ENCODE data around the gene UTP11. TPM values are rescaled to one million over a fixed set of nuclear protein-coding genes. Genes with fewer than 3 reads are reported as not detected.

The UTP11 gene
- total RNA-seq, 1 donor from 2014 or later: 16.5 TPM

DNA sequence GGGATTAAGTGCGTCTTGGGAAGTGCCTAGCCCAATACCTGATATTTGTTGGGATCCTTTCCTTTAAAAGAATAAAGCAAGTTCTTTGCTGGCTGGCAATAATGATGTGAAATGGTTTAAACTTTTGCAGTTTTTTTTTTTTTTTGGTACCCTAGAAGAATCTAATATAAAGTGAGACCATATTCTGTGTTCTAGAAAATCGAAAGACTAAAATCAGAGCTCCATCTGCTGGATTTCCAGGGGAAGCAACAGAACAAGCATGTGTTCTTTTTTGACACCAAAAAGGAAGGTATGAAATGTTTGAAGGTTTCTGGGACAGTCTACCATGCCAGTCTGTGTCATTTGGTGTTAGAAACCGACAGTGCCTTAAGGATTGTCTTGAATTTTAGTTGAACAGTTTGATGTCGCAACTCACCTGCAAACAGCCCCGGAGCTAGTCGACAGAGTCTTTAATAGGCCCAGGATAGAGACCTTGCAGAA is 6.4 kb downstream of the UTP11 start:
- peaks cover 5 to 25% of the 10 kb centered on the region in 2 donors for H3K4me1 ChIP-seq
- no peaks in the 10 kb centered on the region for H3K9me3 ChIP-seq
- peaks cover 62 to 79% of the 10 kb centered on the region in 2 donors for H3K36me3 ChIP-seq
- no peak for DNase-seq (ENCODE audit: low spot score in 2 of 2)
- intact Hi-C loops (cut with DNase I): loop anchor here (5.0 to 10.0 kb wide), 4 partner anchors 42 to 1564 kb away; partner anchors contain the start of genes DNALI1, OSCP1, RRAGC and SNIP1
- H3K27ac ChIP-seq: no peak overlapping the region
- TF ChIP-seq, protein P1, sequence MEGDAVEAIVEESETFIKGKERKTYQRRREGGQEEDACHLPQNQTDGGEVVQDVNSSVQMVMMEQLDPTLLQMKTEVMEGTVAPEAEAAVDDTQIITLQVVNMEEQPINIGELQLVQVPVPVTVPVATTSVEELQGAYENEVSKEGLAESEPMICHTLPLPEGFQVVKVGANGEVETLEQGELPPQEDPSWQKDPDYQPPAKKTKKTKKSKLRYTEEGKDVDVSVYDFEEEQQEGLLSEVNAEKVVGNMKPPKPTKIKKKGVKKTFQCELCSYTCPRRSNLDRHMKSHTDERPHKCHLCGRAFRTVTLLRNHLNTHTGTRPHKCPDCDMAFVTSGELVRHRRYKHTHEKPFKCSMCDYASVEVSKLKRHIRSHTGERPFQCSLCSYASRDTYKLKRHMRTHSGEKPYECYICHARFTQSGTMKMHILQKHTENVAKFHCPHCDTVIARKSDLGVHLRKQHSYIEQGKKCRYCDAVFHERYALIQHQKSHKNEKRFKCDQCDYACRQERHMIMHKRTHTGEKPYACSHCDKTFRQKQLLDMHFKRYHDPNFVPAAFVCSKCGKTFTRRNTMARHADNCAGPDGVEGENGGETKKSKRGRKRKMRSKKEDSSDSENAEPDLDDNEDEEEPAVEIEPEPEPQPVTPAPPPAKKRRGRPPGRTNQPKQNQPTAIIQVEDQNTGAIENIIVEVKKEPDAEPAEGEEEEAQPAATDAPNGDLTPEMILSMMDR (IDR thresholded peaks at IDR 0.05): peak in 2 of 3 experiments; percentile 37 to 57
- no peaks in the 10 kb centered on the region for H3K27me3 ChIP-seq
- no peak overlapping the region for H3K4me3 ChIP-seq

DNA sequence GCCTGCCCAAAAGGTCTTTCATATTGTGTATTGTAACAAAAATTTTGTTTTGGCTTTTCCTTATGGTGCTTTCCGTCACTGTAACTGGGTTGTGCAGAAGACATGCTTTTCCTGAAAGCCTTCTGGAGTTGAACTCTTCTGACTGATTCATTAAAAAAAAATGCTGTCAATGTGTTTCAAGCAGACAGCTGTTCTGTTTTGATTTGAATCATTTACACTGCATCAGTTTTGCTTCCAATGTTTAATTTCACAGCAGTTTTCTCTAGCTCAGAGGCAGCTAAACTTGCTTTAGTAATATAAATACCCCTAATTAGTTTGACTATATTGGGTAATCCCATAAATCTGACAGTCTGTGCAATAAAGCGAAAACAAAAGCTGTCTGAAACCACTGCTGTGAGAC is 7.9 kb downstream of the UTP11 start:
- Histone ChIP-seq H3K4me3 (no peak overlapping the region), H3K36me3 (peaks cover 74 to 89% of the 10 kb centered on the region in 2 donors), H3K9me3 (no peaks in the 10 kb centered on the region), H3K4me1 (peaks cover 0 to 11% of the 10 kb centered on the region in 2 donors), H3K27me3 (no peaks in the 10 kb centered on the region), H3K27ac (no peak overlapping the region)
- intact Hi-C loops (cut with DNase I): no loop called here
- TF ChIP-seq, protein P1 (IDR thresholded peaks at IDR 0.05): no peak
- no peak for DNase-seq (ENCODE audit: low spot score in 2 of 2)

DNA sequence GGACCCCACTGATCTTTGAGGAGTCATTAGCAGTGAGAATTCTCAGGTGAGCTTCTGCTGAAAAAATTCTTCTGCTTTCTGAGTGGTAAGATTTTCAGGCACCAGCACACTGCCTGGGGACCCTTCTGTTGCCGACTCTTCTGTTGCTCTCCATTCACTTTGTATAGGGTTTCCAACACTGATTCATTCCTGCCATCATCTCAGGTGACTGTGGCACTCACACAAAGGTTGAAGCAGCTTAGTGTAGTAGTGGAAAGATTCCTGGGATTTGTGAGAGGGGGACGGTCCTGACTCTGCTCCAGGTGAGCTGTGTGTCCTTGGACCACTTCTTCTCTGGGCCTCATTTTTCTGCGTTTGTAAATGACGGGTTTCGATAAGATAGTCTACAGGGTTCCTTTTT is 9.4 kb downstream of the UTP11 start:
- intact Hi-C loops (cut with DNase I): no loop called here
- Histone ChIP-seq H3K27ac (no peak overlapping the region), H3K27me3 (no peaks in the 10 kb centered on the region), H3K9me3 (no peaks in the 10 kb centered on the region), H3K4me1 (no peaks in the 10 kb centered on the region), H3K4me3 (no peak overlapping the region), H3K36me3 (peaks cover 81 to 90% of the 10 kb centered on the region in 2 donors)
- TF ChIP-seq, protein P1 (IDR thresholded peaks at IDR 0.05): no peak
- DNase-seq (ENCODE audit: low spot score in 2 of 2): no peak

GRCh38 chr1:38022810-38023209 is 10.3 kb downstream of the UTP11 start:
- Histone ChIP-seq H3K4me1 (no peaks in the 10 kb centered on the region), H3K9me3 (no peaks in the 10 kb centered on the region), H3K4me3 (no peak overlapping the region), H3K36me3 (peaks cover 78 to 82% of the 10 kb centered on the region in 2 donors), H3K27me3 (no peaks in the 10 kb centered on the region), H3K27ac (no peak overlapping the region)
- intact Hi-C loops (cut with DNase I): no loop called here
- DNase-seq (ENCODE audit: low spot score in 2 of 2): no peak
- TF ChIP-seq, protein P1 (IDR thresholded peaks at IDR 0.05): no peak

DNA sequence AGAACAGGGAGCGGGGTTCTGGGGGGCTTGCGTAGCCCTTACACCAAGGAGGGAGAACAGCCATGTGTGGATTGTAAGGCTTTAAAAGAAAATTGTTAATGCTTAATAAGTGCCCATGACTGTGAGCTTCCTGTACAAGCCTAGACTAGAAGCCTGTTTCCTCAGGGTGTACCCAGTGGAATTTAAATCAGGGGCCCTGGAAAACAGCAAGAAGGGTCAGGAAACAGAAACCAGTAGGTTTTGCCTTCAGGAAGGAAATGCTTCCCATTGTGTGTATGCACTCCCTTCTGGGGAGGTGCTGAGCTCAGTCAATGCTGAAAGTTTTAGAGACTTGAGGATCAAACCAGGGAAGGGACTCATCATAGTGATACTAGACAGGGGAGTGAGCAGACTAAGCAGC is 12.7 kb downstream of the UTP11 start:
- H3K36me3 ChIP-seq: peaks cover 54 to 58% of the 10 kb centered on the region in 2 donors
- H3K27ac ChIP-seq: no peak overlapping the region
- no peaks in the 10 kb centered on the region for H3K9me3 ChIP-seq
- TF ChIP-seq, protein P1 (IDR thresholded peaks at IDR 0.05): no peak
- no peaks in the 10 kb centered on the region for H3K27me3 ChIP-seq
- no peak for DNase-seq (ENCODE audit: low spot score in 2 of 2)
- peaks cover 0 to 10% of the 10 kb centered on the region in 2 donors for H3K4me1 ChIP-seq
- no peak overlapping the region for H3K4me3 ChIP-seq
- intact Hi-C loops (cut with DNase I): no loop called here

DNA sequence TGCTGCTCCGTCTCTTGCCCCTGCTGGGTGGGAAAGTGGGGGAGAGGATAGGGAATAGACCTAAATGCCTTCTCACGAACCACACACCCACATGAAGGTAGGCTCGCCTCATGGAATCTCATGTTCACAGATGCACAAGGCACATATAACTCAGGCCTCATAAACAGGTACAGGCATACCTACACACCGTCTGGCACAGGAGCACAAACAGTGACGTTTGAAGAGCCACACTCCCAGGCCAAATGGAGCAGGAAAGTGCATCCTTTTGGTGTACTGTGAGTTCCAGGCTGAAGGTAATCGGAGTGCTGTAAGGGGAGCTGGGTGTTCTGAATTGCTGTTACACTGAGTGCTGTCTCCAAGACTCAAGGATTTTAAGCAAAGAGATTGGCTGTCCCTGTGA is 13.1 kb downstream of the UTP11 start:
- Histone ChIP-seq H3K4me3 (no peak overlapping the region), H3K27me3 (no peaks in the 10 kb centered on the region), H3K9me3 (no peaks in the 10 kb centered on the region), H3K36me3 (peaks cover 50 to 54% of the 10 kb centered on the region in 2 donors), H3K4me1 (peaks cover 0 to 10% of the 10 kb centered on the region in 2 donors), H3K27ac (no peak overlapping the region)
- DNase-seq (ENCODE audit: low spot score in 2 of 2): no peak
- intact Hi-C loops (cut with DNase I): no loop called here
- TF ChIP-seq, protein P1 (IDR thresholded peaks at IDR 0.05): no peak
